HG03108 (cell line): Measurements from ENCODE around the gene MAP7.

Experiments
- ATAC-seq: cut with Tn5 transposase; IDR thresholded peaks from one replicate; pipeline ENCODE4 v1.9.1; 2021; ENCODE audit warnings: moderate library complexity; ENCODE audit not compliant: unreplicated experiment

MAP7 gene

GRCh38 chr6:136566007-136566487 lies 15.8 kb upstream of the MAP7 start:
- no peak for ATAC-seq

GRCh38 chr6:136564180-136564579 lies 14.0 kb upstream of the MAP7 start:
- no peak for ATAC-seq

- ATAC-seq: no peak
These were observed 13.3 kb upstream of the MAP7 start for GRCh38 chr6:136563386-136564152.

- ATAC-seq: no peak
These were observed 12.0 kb upstream of the MAP7 start for GRCh38 chr6:136562211-136562610.

GRCh38 chr6:136553166-136553787 lies 3.1 kb upstream of the MAP7 start:
- no peak for ATAC-seq

- ATAC-seq: no peak
These were observed 1.8 kb upstream of the MAP7 start for GRCh38 chr6:136552054-136552453.

GRCh38 chr6:136551103-136551502 lies 881 bp upstream of the MAP7 start:
- ATAC-seq: no peak

GRCh38 chr6:136550045-136550329 lies 235 bp downstream of the MAP7 start:
- ATAC-seq: peak; percentile 46

GRCh38 chr6:136549300-136550044 lies 750 bp downstream of the MAP7 start:
- no peak for ATAC-seq

GRCh38 chr6:136548582-136549299 lies 1.5 kb downstream of the MAP7 start:
- ATAC-seq: no peak

- ATAC-seq: no peak
These were observed 2.4 kb downstream of the MAP7 start for GRCh38 chr6:136547871-136548270.

- no peak for ATAC-seq
These were observed 2.9 kb downstream of the MAP7 start for GRCh38 chr6:136547336-136547735.

GRCh38 chr6:136546331-136546730 lies 3.9 kb downstream of the MAP7 start:
- no peak for ATAC-seq

GRCh38 chr6:136544326-136544725 lies 5.9 kb downstream of the MAP7 start:
- ATAC-seq: no peak

GRCh38 chr6:136541395-136541794 lies 8.8 kb downstream of the MAP7 start:
- ATAC-seq: no peak

GRCh38 chr6:136539967-136540652 lies 10.1 kb downstream of the MAP7 start:
- no peak for ATAC-seq

- no peak for ATAC-seq
These were observed 11.4 kb downstream of the MAP7 start for GRCh38 chr6:136538836-136539235.

- no peak for ATAC-seq
These were observed 14.2 kb downstream of the MAP7 start for GRCh38 chr6:136535880-136536650.

GRCh38 chr6:136535017-136535765 lies 15.0 kb downstream of the MAP7 start:
- no peak for ATAC-seq
